SK-N-MC (cell line): ENCODE results near the gene VSNL1.

ENCODE experiments used
- DNase-seq: peaks from one replicate; pipeline ENCODE4 v3.0.0-alpha.2; 2011; ENCODE audit warnings: low read depth, low spot score
- H3K27ac ChIP-seq: fragments of 200-600 bp; sonication (generic); 2 replicates; pipeline ENCODE4 v1.5.1; 2016; ENCODE audit warnings: mixed run types
- H3K36me3 ChIP-seq: fragments of 200-600 bp; sonication (generic); 2 replicates; pipeline ENCODE4 v1.6.1; 2017; ENCODE audit warnings: antibody characterized with exemption, low read length, mixed read lengths; ENCODE audit not compliant: insufficient read depth
- H3K4me3 ChIP-seq: fragments of 200-600 bp; sonication (generic); 2 replicates; pipeline ENCODE4 v1.5.1; 2016
- H3K9ac ChIP-seq: fragments of 200-600 bp; sonication (generic); 2 replicates; pipeline ENCODE4 v1.8.0; 2017; ENCODE audit warnings: mixed run types, mixed read lengths; ENCODE audit not compliant: insufficient read length
- H3K9me3 ChIP-seq: fragments of 200-600 bp; sonication (generic); 2 replicates; pipeline ENCODE4 v1.6.1; 2017; ENCODE audit warnings: low read depth, mild to moderate bottlenecking, antibody characterized with exemption, low read length, moderate library complexity, mixed read lengths
- EZH2 ChIP-seq: fragments of 200-600 bp; sonication (generic); IDR thresholded peaks from one replicate; pipeline ENCODE4 v1.6.1; 2017; ENCODE audit warnings: antibody characterized with exemption
- FOXP2 ChIP-seq: optimal IDR thresholded peaks from 2 replicates; pipeline ENCODE3; 2011; ENCODE audit warnings: mild to moderate bottlenecking, moderate library complexity; ENCODE audit not compliant: insufficient read depth; ENCODE audit errors: extremely low read length, control extremely low read depth
- POLR2AphosphoS5 ChIP-seq: IDR thresholded peaks from 2 replicates; pipeline ENCODE4 v1.6.1; 2012; ENCODE audit warnings: mild to moderate bottlenecking, low read depth, low read length, borderline replicate concordance

The VSNL1 gene

GRCh38 chr2:17607379-17607778, 66.9 kb downstream of the VSNL1 start:
- TF ChIP-seq POLR2AphosphoS5 (no peak), EZH2 (no peak), FOXP2 (no peak)
- Histone ChIP-seq H3K9ac (no peak overlapping the region), H3K36me3 (no peaks in the 10 kb centered on the region), H3K9me3 (no peaks in the 10 kb centered on the region), H3K27ac (no peak overlapping the region), H3K4me3 (no peak overlapping the region)
- no peak for DNase-seq

- Histone ChIP-seq H3K4me3 (no peak overlapping the region), H3K36me3 (no peaks in the 10 kb centered on the region), H3K27ac (no peak overlapping the region), H3K9ac (no peak overlapping the region), H3K9me3 (no peaks in the 10 kb centered on the region)
- TF ChIP-seq EZH2 (no peak), POLR2AphosphoS5 (no peak), FOXP2 (no peak)
- DNase-seq: no peak
Observed at GRCh38 chr2:17608251-17608650, 67.8 kb downstream of the VSNL1 start.

GRCh38 chr2:17610521-17610920, 70.0 kb downstream of the VSNL1 start:
- no peak for DNase-seq
- no peak overlapping the region for H3K27ac ChIP-seq
- no peaks in the 10 kb centered on the region for H3K9me3 ChIP-seq
- H3K36me3 ChIP-seq: no peaks in the 10 kb centered on the region
- no peak overlapping the region for H3K9ac ChIP-seq
- TF ChIP-seq EZH2 (no peak), POLR2AphosphoS5 (no peak), FOXP2 (no peak)
- no peak overlapping the region for H3K4me3 ChIP-seq

- Histone ChIP-seq H3K27ac (no peak overlapping the region), H3K36me3 (no peaks in the 10 kb centered on the region), H3K4me3 (no peak overlapping the region), H3K9me3 (no peaks in the 10 kb centered on the region), H3K9ac (no peak overlapping the region)
- TF ChIP-seq POLR2AphosphoS5: no peak
- DNase-seq: no peak
Observed at GRCh38 chr2:17611036-17611435, 70.5 kb downstream of the VSNL1 start.

- H3K4me3 ChIP-seq: no peak overlapping the region
- H3K27ac ChIP-seq: no peak overlapping the region
- no peak for DNase-seq
- no peak for TF ChIP-seq FOXP2
- TF ChIP-seq EZH2: no peak
- no peak for TF ChIP-seq POLR2AphosphoS5
- H3K36me3 ChIP-seq: no peaks in the 10 kb centered on the region
- no peaks in the 10 kb centered on the region for H3K9me3 ChIP-seq
- H3K9ac ChIP-seq: no peak overlapping the region
Observed at GRCh38 chr2:17614174-17614930, 73.9 kb downstream of the VSNL1 start.

- H3K36me3 ChIP-seq: no peaks in the 10 kb centered on the region
- no peak for TF ChIP-seq FOXP2
- no peak for TF ChIP-seq EZH2
- TF ChIP-seq POLR2AphosphoS5: no peak
- no peak overlapping the region for H3K4me3 ChIP-seq
- no peak overlapping the region for H3K9ac ChIP-seq
- DNase-seq: no peak
- H3K9me3 ChIP-seq: no peaks in the 10 kb centered on the region
- no peak overlapping the region for H3K27ac ChIP-seq
Observed at GRCh38 chr2:17615147-17615546, 74.7 kb downstream of the VSNL1 start.

GRCh38 chr2:17615728-17616351, 75.3 kb downstream of the VSNL1 start:
- Histone ChIP-seq H3K27ac (no peak overlapping the region), H3K4me3 (no peak overlapping the region), H3K9me3 (no peaks in the 10 kb centered on the region), H3K9ac (no peak overlapping the region), H3K36me3 (no peaks in the 10 kb centered on the region)
- DNase-seq: no peak
- TF ChIP-seq EZH2 (no peak), POLR2AphosphoS5 (no peak), FOXP2 (no peak)

GRCh38 chr2:17616405-17616804, 75.9 kb downstream of the VSNL1 start:
- no peaks in the 10 kb centered on the region for H3K36me3 ChIP-seq
- TF ChIP-seq EZH2: no peak
- no peak for TF ChIP-seq FOXP2
- no peak for TF ChIP-seq POLR2AphosphoS5
- H3K27ac ChIP-seq: no peak overlapping the region
- H3K9me3 ChIP-seq: no peaks in the 10 kb centered on the region
- H3K9ac ChIP-seq: no peak overlapping the region
- no peak overlapping the region for H3K4me3 ChIP-seq
- DNase-seq: no peak
